Ovary (tissue), 9 donors: ENCODE data around the gene RUFY4. TPM values are rescaled to one million over a fixed set of nuclear protein-coding genes. Genes with fewer than 3 reads are reported as not detected.

Experiments
- DNase-seq, 5 donors: peaks; one replicate each; pipeline ENCODE4 v3.0.0-alpha.2; 2019 to 2020
- H3K27ac ChIP-seq, 2 donors: fragments of 200-600 bp; one replicate each; pipeline versions ENCODE4 v1.5.1 to v1.8.0; 2019 to 2022
- H3K27me3 ChIP-seq: fragments of 200-600 bp; one replicate; pipeline ENCODE4 v1.8.0; 2022
- H3K36me3 ChIP-seq: fragments of 200-600 bp; sonication (generic); one replicate; pipeline ENCODE4 v1.5.1; 2019
- H3K4me1 ChIP-seq: one replicate; pipeline ENCODE4 v1.8.1; 2013; ENCODE audit warnings: mild to moderate bottlenecking, moderate library complexity; ENCODE audit not compliant: insufficient read depth
- H3K4me3 ChIP-seq: fragments of 200-600 bp; sonication (generic); one replicate; pipeline ENCODE4 v1.5.1; 2017
- H3K9me3 ChIP-seq, 2 donors: fragments of 200-600 bp in 1 of 2; sonication (generic) in 1 of 2; one replicate each; pipeline versions ENCODE4 v1.5.1 to v1.8.1; 2013 to 2019; ENCODE audit warnings: mild to moderate bottlenecking in 1 of 2, moderate library complexity in 1 of 2
- CTCF ChIP-seq, 3 donors: fragments of 450-650 bp in 2 of 3; fragments of 200-600 bp in 1 of 3; IDR thresholded peaks; one replicate each; pipeline versions ENCODE4 v1.5.1 to v1.8.0; 2016 to 2022; ENCODE audit warnings: antibody characterized with exemption in 3 of 3, mild to moderate bottlenecking in 1 of 3
- EP300 ChIP-seq: sonication (generic); formaldehyde crosslinking; IDR thresholded peaks from one replicate; pipeline ENCODE4 v1.6.1; 2017; ENCODE audit warnings: antibody characterized with exemption
- POLR2A ChIP-seq: fragments of 450-650 bp; IDR thresholded peaks from one replicate; pipeline ENCODE4 v1.6.1; 2017; ENCODE audit warnings: antibody characterized with exemption, mild to moderate bottlenecking, moderate library complexity
- WGBS, 3 donors: extraction: QIAGEN DNeasy Blood & Tissue Kit in 1 of 3; methylation state at CpG; one replicate each; pipeline versions ENCODE4 v1.1.5 to v1.1.7; 2013 to 2017; 5-methylcytosine and 5-hydroxymethylcytosine counted together
- intact Hi-C, 4 donors: fragments of 100-400 bp; cut with DNase I; formaldehyde crosslinking; loops; one replicate each; pipeline versions ENCODE4 v1.11.0 to v1.15.1; 2022 to 2023
- polyA plus RNA-seq, 2 donors: library from polyadenylated mRNA; stranded (reverse); fragments of 200-250 nt in 1 of 2; fragments of 350-450 nt in 1 of 2; fragmentation: Illumina TruSeq in 1 of 2; extraction: RNeasy Lipid Tissue Mini Kit (QIAGEN cat#74804) in 1 of 2; gene quantifications; one replicate each; pipeline ENCODE4 v1.2.3, GENCODE V29; 2013 to 2014
- total RNA-seq, 7 donors: library from RNA; depleted of rRNA in 2 of 7; stranded (reverse); fragments of >200 nt in 2 of 7; fragmentation: NEBNext Ultra II Directional in 3 of 7; extraction: Animal tissue kit (Norgen Biotek cat#: 25700) in 3 of 7; gene quantifications; one replicate each; pipeline versions ENCODE4 v1.1.0 to v1.2.4, GENCODE V29; 2016 to 2023
- donor health status: DM: no; HTN: no; CAD: no; lungs with moderate emphysema.
- donor health status: DM: no; HTN: no; CAD: no.
- donor health status: Bipolar disorder and iron deficiency.
- donor health status: DM: yes; HTN: yes; CAD: no.
- donor health status: DM: no; HTN: no; CAD: no.
- donor health status: DM: yes; HTN: yes; CAD: no.

Gene RUFY4
- total and polyA plus RNA-seq, 9 donors: 0.10 to 0.97 (median 0.57) TPM; not detected in 4

GRCh38 chr2:218029366-218030360 is 39.4 kb upstream of the RUFY4 start:
- Histone ChIP-seq H3K36me3 (no peaks in the 10 kb centered on the region), H3K9me3 (no peaks in the 10 kb centered on the region), H3K27ac (no peak overlapping the region), H3K4me3 (no peak overlapping the region), H3K4me1 (no peaks in the 10 kb centered on the region), H3K27me3 (no peaks in the 10 kb centered on the region)
- intact Hi-C loops: loop anchor here in 2 of 4 donors (5.0 to 10.0 kb wide), 2 partner anchors 242 to 245 kb away; no protein-coding TSS in a partner anchor
- TF ChIP-seq EP300 (no peak), CTCF (IDR thresholded peaks at IDR 0.05) (no peak), POLR2A (no peak)
- 72 to 83% (median 82%) methylated on average over 17 of the region's 17 CpGs for WGBS, 3 donors
- no peak for DNase-seq

- H3K36me3 ChIP-seq: no peaks in the 10 kb centered on the region
- intact Hi-C loops: loop anchor here in 2 of 4 donors (5.0 to 10.0 kb wide), 2 partner anchors 243 to 246 kb away; no protein-coding TSS in a partner anchor
- WGBS, 3 donors: 85 to 92% (median 87%) methylated on average over 7 of the region's 7 CpGs
- H3K27ac ChIP-seq: no peak overlapping the region
- TF ChIP-seq POLR2A (no peak), EP300 (no peak), CTCF (IDR thresholded peaks at IDR 0.05) (no peak)
- H3K9me3 ChIP-seq: no peaks in the 10 kb centered on the region
- no peak for DNase-seq
- no peak overlapping the region for H3K4me3 ChIP-seq
- H3K27me3 ChIP-seq: no peaks in the 10 kb centered on the region
- H3K4me1 ChIP-seq: no peaks in the 10 kb centered on the region
These were observed 38.5 kb upstream of the RUFY4 start for GRCh38 chr2:218030409-218031195.

DNA sequence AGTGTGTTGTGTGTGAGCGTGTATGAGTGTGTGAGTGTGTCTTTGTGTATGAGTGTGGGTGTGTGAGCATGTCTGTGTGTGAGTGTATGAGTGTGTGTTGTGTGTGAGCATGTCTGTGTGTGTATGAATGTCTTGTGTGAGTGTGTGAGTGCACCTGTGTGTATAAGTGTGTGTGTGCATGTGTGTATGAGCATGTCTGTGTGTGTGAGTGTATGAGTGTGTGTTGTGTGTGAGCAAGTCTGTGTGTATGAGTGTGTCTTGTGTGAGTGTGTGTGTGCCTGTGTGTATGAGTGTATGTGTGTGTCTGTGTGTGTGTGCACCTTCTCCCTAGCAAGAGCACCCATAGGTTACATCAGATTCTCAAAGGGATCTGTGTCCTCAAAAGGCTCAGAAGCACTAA is 37.8 kb upstream of the RUFY4 start:
- no peaks in the 10 kb centered on the region for H3K27me3 ChIP-seq
- H3K4me1 ChIP-seq: no peaks in the 10 kb centered on the region
- no peak overlapping the region for H3K27ac ChIP-seq
- WGBS, 3 donors: 94 to 96% (median 95%) methylated on average over 1 of the region's 1 CpG
- TF ChIP-seq POLR2A (no peak), CTCF (IDR thresholded peaks at IDR 0.05) (no peak), EP300 (no peak)
- DNase-seq: no peak
- intact Hi-C loops: loop anchor here in 2 of 4 donors (5.0 to 10.0 kb wide), 2 partner anchors 244 to 246 kb away; no protein-coding TSS in a partner anchor
- H3K36me3 ChIP-seq: no peaks in the 10 kb centered on the region
- no peaks in the 10 kb centered on the region for H3K9me3 ChIP-seq
- H3K4me3 ChIP-seq: no peak overlapping the region

DNA sequence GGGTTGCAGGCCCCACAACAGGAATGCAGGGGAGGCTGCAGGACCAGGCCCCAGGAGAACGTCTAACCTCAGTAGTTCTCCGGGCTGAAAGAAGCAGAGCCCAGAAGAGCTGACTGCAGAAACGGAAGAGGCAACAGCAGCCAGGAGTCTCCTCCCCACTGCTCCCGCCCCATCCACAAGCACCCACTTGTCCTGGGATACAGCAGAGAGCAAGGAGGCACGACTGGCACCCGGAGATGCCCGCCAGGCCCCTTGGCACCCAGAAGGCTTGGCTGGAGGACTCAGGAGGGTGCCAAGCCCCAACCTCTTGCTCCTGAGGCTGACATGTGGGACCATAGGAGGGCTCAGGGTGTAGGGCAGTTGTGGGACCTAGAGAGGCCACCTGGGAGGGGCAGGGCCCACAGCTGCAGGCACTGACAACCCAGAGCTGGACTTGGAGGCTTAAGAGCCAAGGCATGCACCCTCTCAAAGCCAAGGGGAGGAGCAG is 37.2 kb upstream of the RUFY4 start:
- H3K27ac ChIP-seq: no peak overlapping the region
- TF ChIP-seq EP300 (no peak), CTCF (IDR thresholded peaks at IDR 0.05) (no peak), POLR2A (no peak)
- 63 to 74% (median 72%) methylated on average over 7 of the region's 7 CpGs for WGBS, 3 donors
- no peak overlapping the region for H3K4me3 ChIP-seq
- DNase-seq: no peak
- intact Hi-C loops: loop anchor here in 3 of 4 donors (2.0 to 10.0 kb wide), 3 partner anchors 243 to 247 kb away; no protein-coding TSS in a partner anchor
- H3K27me3 ChIP-seq: no peaks in the 10 kb centered on the region
- H3K9me3 ChIP-seq: no peaks in the 10 kb centered on the region
- no peaks in the 10 kb centered on the region for H3K4me1 ChIP-seq
- H3K36me3 ChIP-seq: no peaks in the 10 kb centered on the region
